ENCODE results near the gene MRPS30.
A peak's percentile ranks its signal among the peaks of the same experiment; 100 is the strongest.
"Not testable (repeated sequence)": the region's sequence is repeated elsewhere in the genome, so short reads cannot be mapped to it uniquely, and the experiment has no call there.

The MRPS30 gene

GRCh38 chr5:44808435-44809214, at the start of gene MRPS30:
TSS of gene MRPS30 (plus strand) at chr5:44808947. CDS start at chr5:44808963, 16 bp downstream.
- FAIRE-seq (peak; percentile 96), DNase-seq (ENCODE audit: low spot score) (peak; percentile 94)

- no peak for DNase-seq (ENCODE audit: low spot score)
- FAIRE-seq, result no peak
Observed at GRCh38 chr5:44769200-44769876, 39.4 kb upstream of the MRPS30 start.

GRCh38 chr5:44769877-44770209, 38.9 kb upstream of the MRPS30 start:
- DNase-seq (ENCODE audit: low spot score), result no peak
- FAIRE-seq, result no peak

- FAIRE-seq (no peak), DNase-seq (ENCODE audit: low spot score) (no peak)
Observed at GRCh38 chr5:44770780-44771717, 37.7 kb upstream of the MRPS30 start.

GRCh38 chr5:44772397-44772796, 36.4 kb upstream of the MRPS30 start:
- FAIRE-seq, result peak; percentile 53
- DNase-seq (ENCODE audit: low spot score), result not testable (repeated sequence)

- DNase-seq (ENCODE audit: low spot score) (peak; percentile 32), FAIRE-seq (no peak)
Observed at GRCh38 chr5:44774279-44774880, 34.4 kb upstream of the MRPS30 start.

GRCh38 chr5:44779167-44779566, 29.6 kb upstream of the MRPS30 start:
- DNase-seq (ENCODE audit: low spot score) (no peak), FAIRE-seq (no peak)

GRCh38 chr5:44783634-44784315, 25.0 kb upstream of the MRPS30 start:
- no peak for DNase-seq (ENCODE audit: low spot score)
- no peak for FAIRE-seq

- FAIRE-seq (no peak), DNase-seq (ENCODE audit: low spot score) (no peak)
Observed at GRCh38 chr5:44787731-44788130, 21.0 kb upstream of the MRPS30 start.

- DNase-seq (ENCODE audit: low spot score), result not testable (repeated sequence)
Observed at GRCh38 chr5:44789372-44789995, 19.3 kb upstream of the MRPS30 start.

GRCh38 chr5:44792031-44792673, 16.6 kb upstream of the MRPS30 start:
- not testable (repeated sequence) for FAIRE-seq

More at GRCh38 chr5:44789372-44789995, 19.3 kb upstream of the MRPS30 start:
- FAIRE-seq, result not testable (repeated sequence)

GRCh38 chr5:44794371-44794770, 14.4 kb upstream of the MRPS30 start:
- no peak for FAIRE-seq

More at GRCh38 chr5:44792031-44792673, 16.6 kb upstream of the MRPS30 start:
- DNase-seq (ENCODE audit: low spot score), result not testable (repeated sequence)

GRCh38 chr5:44795496-44795895, 13.3 kb upstream of the MRPS30 start:
- no peak for DNase-seq (ENCODE audit: low spot score)
- FAIRE-seq, result no peak

More at GRCh38 chr5:44794371-44794770, 14.4 kb upstream of the MRPS30 start:
- DNase-seq (ENCODE audit: low spot score), result no peak

- DNase-seq (ENCODE audit: low spot score), result no peak
- FAIRE-seq, result no peak
Observed at GRCh38 chr5:44797841-44798240, 10.9 kb upstream of the MRPS30 start.

GRCh38 chr5:44801992-44802391, 6.8 kb upstream of the MRPS30 start:
- no peak for FAIRE-seq
- no peak for DNase-seq (ENCODE audit: low spot score)

- FAIRE-seq (no peak), DNase-seq (ENCODE audit: low spot score) (no peak)
Observed at GRCh38 chr5:44806608-44807007, 2.1 kb upstream of the MRPS30 start.

GRCh38 chr5:44807269-44807668, 1.5 kb upstream of the MRPS30 start:
- no peak for FAIRE-seq
- no peak for DNase-seq (ENCODE audit: low spot score)

- DNase-seq (ENCODE audit: low spot score) (peak; percentile 42), FAIRE-seq (no peak)
Observed at GRCh38 chr5:44809215-44809955, 638 bp downstream of the MRPS30 start.

GRCh38 chr5:44809956-44810420, 1.2 kb downstream of the MRPS30 start:
- DNase-seq (ENCODE audit: low spot score), result no peak
- no peak for FAIRE-seq
